ENCODE measurements around the gene MYCBPAP. TPM values are rescaled to one million over a fixed set of nuclear protein-coding genes. Genes with fewer than 3 reads are reported as not detected.
A peak's percentile ranks its signal among the peaks of the same experiment; 100 is the strongest.

Gene MYCBPAP
- total RNA-seq, 1 donor from 2014 or later = 1.3 TPM

DNA sequence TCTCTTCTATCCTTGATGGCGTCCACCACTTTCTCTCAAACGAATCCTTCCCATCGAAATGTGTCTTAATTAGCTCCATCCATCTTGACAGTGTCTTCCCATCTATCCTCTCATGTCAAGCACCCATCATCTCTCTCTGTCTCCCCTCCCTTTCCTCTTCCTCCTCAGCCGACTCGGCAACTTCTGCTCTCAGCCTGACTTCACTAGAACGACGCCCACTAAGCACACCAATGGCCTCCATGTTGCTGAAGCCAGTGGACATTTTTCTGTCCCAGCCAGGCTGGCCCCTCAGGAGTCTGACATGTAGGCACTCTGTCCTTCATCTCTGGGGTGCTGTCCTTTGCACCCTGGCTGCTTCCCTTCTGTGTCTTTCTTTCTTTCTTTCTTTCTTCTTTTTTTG is 36.3 kb downstream of the MYCBPAP start:
- no peak overlapping the region for H3K27ac ChIP-seq
- TF ChIP-seq, protein P1, sequence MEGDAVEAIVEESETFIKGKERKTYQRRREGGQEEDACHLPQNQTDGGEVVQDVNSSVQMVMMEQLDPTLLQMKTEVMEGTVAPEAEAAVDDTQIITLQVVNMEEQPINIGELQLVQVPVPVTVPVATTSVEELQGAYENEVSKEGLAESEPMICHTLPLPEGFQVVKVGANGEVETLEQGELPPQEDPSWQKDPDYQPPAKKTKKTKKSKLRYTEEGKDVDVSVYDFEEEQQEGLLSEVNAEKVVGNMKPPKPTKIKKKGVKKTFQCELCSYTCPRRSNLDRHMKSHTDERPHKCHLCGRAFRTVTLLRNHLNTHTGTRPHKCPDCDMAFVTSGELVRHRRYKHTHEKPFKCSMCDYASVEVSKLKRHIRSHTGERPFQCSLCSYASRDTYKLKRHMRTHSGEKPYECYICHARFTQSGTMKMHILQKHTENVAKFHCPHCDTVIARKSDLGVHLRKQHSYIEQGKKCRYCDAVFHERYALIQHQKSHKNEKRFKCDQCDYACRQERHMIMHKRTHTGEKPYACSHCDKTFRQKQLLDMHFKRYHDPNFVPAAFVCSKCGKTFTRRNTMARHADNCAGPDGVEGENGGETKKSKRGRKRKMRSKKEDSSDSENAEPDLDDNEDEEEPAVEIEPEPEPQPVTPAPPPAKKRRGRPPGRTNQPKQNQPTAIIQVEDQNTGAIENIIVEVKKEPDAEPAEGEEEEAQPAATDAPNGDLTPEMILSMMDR (IDR thresholded peaks at IDR 0.05) = no peak

GRCh38 chr17:50545311-50545710 is 37.1 kb downstream of the MYCBPAP start:
- Histone ChIP-seq H3K4me1 (peaks cover 21% of the 10 kb centered on the region), H3K27ac (no peak overlapping the region), H3K36me3 (no peaks in the 10 kb centered on the region), H3K9me3 (no peaks in the 10 kb centered on the region), H3K4me3 (no peak overlapping the region), H3K27me3 (no peaks in the 10 kb centered on the region)
- TF ChIP-seq, protein P1 (IDR thresholded peaks at IDR 0.05) = no peak
- no peak for DNase-seq
- intact Hi-C loops (cut with DNase I) = loop anchor here (10.0 kb wide), 2 partner anchors 139 to 299 kb away; no protein-coding TSS in a partner anchor
- no peak for ATAC-seq

More for the DNA sequence above, 36.3 kb downstream of the MYCBPAP start:
- Histone ChIP-seq H3K9me3 (no peaks in the 10 kb centered on the region), H3K4me3 (no peak overlapping the region), H3K36me3 (no peaks in the 10 kb centered on the region), H3K4me1 (peaks cover 21% of the 10 kb centered on the region), H3K27me3 (no peaks in the 10 kb centered on the region)
- intact Hi-C loops (cut with DNase I) = loop anchor here (10.0 kb wide), 2 partner anchors 140 to 300 kb away; no protein-coding TSS in a partner anchor
- DNase-seq = no peak
- no peak for ATAC-seq

GRCh38 chr17:50546701-50547034 is 38.4 kb downstream of the MYCBPAP start:
- H3K27me3 ChIP-seq = no peaks in the 10 kb centered on the region
- H3K4me3 ChIP-seq = peak overlapping the region; percentile 63
- DNase-seq (no peak), ATAC-seq (no peak)
- intact Hi-C loops (cut with DNase I) = loop anchor here (10.0 kb wide), 2 partner anchors 138 to 298 kb away; no protein-coding TSS in a partner anchor
- H3K9me3 ChIP-seq = no peaks in the 10 kb centered on the region
- H3K36me3 ChIP-seq = no peaks in the 10 kb centered on the region
- TF ChIP-seq, protein P1 (IDR thresholded peaks at IDR 0.05) = no peak
- H3K27ac ChIP-seq = peak overlapping the region; percentile 78
- H3K4me1 ChIP-seq = peaks cover 14% of the 10 kb centered on the region

DNA sequence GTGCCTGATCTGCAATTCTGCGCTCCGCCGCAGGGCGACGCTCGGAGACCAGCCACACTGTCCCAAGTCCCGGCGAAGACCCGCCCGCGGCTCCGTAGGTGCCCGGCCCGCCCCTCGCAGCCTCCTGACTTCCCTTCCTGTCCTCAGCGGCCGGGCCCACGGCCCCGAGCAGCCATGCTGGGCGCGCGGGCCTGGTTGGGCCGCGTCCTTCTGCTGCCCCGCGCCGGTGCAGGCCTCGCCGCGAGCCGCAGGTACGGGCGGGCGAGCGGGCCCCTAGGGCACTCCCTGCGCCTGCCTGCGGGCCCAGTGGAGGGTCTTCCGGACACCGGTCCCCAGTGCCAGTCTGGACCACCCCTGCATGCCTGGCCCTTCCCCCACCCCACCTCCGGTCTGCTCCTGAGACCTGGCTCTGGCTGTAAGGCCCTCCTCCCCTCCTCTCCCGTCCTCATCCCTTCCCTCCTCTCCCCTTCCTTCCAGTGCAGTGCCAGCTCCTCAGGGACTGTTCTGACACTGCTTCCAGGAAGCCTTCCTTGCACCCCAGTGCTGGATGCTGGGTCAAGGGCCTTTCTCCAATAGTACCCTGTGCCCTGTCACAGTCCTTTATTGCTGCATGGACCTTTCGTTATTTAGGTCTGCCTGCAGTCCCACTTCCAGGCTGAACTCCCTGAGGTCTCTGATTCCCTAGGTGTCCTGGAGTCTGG is 38.9 kb downstream of the MYCBPAP start, which contains the start of gene SPATA20:
TSS of gene SPATA20 (plus strand) at position 140 of the 701 bp plus-strand sequence. CDS start at position 175, 35 bp downstream.
- Histone ChIP-seq H3K4me3 (peak within 1 kb of the TSS; percentile 63), H3K36me3 (no peaks in the 10 kb centered on the region), H3K27ac (peak within 1 kb of the TSS; percentile 78), H3K27me3 (no peaks in the 10 kb centered on the region), H3K4me1 (peaks cover 12% of the 10 kb centered on the region), H3K9me3 (no peaks in the 10 kb centered on the region)
- DNase-seq (peak; percentile 96), ATAC-seq (peak; percentile 87)
- TF ChIP-seq, protein P1 (IDR thresholded peaks at IDR 0.05) = peak; percentile 98
- intact Hi-C loops (cut with DNase I) = loop anchor here (10.0 kb wide), 2 partner anchors 138 to 298 kb away; no protein-coding TSS in a partner anchor

DNA sequence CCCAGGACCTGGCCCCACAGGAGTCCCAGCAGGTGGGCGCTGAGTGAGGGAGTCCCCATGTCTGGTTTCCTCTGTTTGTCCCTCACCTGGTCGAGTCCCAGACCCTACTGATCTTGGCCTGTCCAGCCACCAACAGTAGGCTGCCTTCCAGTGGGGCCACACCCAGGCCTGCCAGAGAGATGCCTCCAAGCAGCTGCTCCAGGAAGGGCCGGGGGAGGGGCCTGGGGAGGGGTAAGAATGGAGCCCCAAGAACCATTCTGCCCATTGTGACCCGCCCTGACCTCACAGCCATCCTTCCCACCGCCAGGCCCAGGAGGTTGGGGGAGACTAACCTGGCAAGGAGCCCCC is 39.5 kb downstream of the MYCBPAP start:
- intact Hi-C loops (cut with DNase I) = loop anchor here (10.0 kb wide), 2 partner anchors 137 to 297 kb away; no protein-coding TSS in a partner anchor
- Histone ChIP-seq H3K36me3 (no peaks in the 10 kb centered on the region), H3K27me3 (no peaks in the 10 kb centered on the region), H3K4me1 (peaks cover 7% of the 10 kb centered on the region), H3K9me3 (no peaks in the 10 kb centered on the region), H3K4me3 (peak overlapping the region; percentile 63), H3K27ac (peak overlapping the region; percentile 78)
- DNase-seq (no peak), ATAC-seq (no peak)
- TF ChIP-seq, protein P1 (IDR thresholded peaks at IDR 0.05) = no peak

All from upper lobe of right lung (tissue), 1 donor.